Astrocyte of the cerebellum (primary cell): ENCODE data around the gene TBC1D22A.

ENCODE experiments used
- DNase-seq: peaks from one replicate; pipeline ENCODE4 v3.0.0-alpha.2; 2011; ENCODE audit warnings: low read depth
- H3K4me3 ChIP-seq: 2 replicates; pipeline ENCODE4 v1.5.1; 2011; ENCODE audit warnings: mild to moderate bottlenecking, low read depth, low read length, moderate library complexity
- CTCF ChIP-seq: IDR thresholded peaks from 2 replicates; pipeline ENCODE4 v1.5.1; 2012; ENCODE audit warnings: low read length, low read depth, moderate library complexity, mild to moderate bottlenecking; ENCODE audit errors: missing control alignments
- in situ Hi-C: cut with HindIII; loops from 2 replicates; pipeline ENCODE4 v1.10.0; 2017; ENCODE audit warnings: low sequenced_read_pairs

The TBC1D22A gene

DNA sequence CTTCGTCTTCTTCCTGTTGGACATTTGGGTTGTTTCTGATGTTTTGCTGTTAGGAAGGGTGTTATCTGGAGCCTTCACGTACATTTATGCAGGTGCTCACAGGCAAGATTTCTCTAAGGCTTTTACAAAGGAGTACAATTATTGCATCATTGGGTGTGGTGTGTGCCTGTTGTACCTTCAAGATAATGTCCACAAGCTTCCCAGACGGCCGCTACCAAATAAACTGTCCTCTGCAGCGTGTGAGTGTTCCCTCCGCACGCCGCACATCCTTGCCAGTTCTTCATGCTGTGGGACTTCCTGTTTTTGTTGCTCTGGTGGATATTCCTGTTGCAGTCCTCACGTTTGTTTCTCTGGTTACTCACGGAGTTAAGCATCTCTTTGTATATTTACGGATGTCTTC lies 133.3 kb downstream of the TBC1D22A start:
- no peak for TF ChIP-seq CTCF
- DNase-seq, result no peak
- H3K4me3 ChIP-seq, result no peak overlapping the region
- in situ Hi-C loops, result no loop called here

DNA sequence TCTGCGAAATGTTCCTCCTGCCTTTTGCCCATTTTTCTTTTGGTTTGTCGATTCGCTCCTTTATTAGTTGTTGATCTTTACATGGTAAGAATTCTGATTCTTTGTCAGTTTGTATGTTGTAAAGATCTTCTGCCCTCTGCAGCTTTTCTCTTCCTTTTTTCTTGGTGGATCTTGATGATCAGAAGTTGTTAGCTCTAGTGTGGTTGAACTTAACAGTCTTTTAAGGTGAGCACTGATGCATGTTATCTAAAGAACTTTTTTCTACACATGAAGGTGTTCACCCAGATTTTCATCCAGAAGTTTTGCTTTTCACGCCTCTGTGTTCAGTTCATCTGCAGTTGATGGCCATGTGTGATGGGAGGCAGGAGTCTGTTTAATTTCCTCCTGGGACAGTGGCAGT lies 133.7 kb downstream of the TBC1D22A start:
- in situ Hi-C loops, result no loop called here
- TF ChIP-seq CTCF, result no peak
- H3K4me3 ChIP-seq, result no peak overlapping the region
- DNase-seq, result no peak

DNA sequence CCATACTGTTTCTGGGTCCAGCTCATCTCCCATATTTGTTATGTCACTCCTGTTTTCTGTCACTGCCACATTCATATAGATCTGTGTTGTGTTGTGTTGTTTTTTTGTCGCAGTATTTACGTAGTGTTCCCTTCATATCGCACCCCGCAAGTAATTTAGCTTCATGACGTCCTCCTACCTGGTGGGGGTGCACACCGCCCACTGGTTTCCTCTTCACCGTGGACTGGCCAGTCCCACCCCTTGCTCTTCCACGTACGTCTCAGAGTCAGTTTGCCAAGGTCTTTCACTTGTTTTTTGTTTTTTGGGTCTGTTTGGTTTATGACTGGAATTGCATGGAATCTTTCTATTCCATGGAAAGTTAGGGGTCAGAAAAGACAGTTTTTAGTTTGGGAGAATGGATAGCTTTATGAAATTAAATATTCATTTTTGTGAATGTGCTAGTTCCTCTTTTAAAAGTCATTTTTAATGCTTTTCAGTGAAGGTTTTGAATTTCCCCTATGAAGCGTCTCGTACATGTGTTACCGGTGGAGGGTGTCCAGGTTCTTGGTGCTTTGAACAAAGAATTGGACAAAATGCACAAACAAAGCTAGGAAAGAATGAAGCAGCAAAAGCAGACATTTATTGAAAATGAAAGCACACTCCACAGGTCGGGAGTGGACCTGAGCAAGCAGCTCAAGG lies 134.3 kb downstream of the TBC1D22A start:
- H3K4me3 ChIP-seq, result no peak overlapping the region
- TF ChIP-seq CTCF, result no peak
- DNase-seq, result no peak
- in situ Hi-C loops, result no loop called here

- no peak for DNase-seq
- no peak overlapping the region for H3K4me3 ChIP-seq
- in situ Hi-C loops, result no loop called here
- no peak for TF ChIP-seq CTCF
These were observed 134.8 kb downstream of the TBC1D22A start for GRCh38 chr22:46897246-46897623.

- TF ChIP-seq CTCF, result no peak
- no peak for DNase-seq
- no peak overlapping the region for H3K4me3 ChIP-seq
- in situ Hi-C loops, result no loop called here
These were observed 138.1 kb downstream of the TBC1D22A start for GRCh38 chr22:46900549-46900948.

DNA sequence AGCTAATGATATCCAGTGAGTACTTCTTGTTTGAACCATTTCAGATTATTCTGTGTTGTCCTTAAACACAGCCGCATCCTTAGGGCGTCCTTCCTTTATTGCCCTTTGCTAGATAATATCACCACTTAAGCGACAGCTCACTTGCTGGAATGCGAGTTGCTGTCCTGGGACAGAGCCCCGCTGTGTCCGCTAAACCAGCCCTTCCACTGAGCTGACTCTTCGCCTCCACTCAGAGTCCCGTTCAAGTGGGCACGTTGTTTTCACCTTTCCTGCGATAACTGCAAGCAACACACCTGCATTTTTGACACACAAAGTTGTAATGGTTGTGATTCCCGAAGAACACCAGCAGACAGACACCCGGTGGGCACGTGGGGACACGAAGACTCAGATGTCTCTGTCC lies 140.0 kb downstream of the TBC1D22A start:
- no peak for TF ChIP-seq CTCF
- DNase-seq, result no peak
- no peak overlapping the region for H3K4me3 ChIP-seq
- in situ Hi-C loops, result no loop called here
